Right lobe of liver (tissue), 4 donors: Measurements from ENCODE around the gene CYCS.

Experiments
- POLR2A ChIP-seq: fragments of 450-650 bp; IDR thresholded peaks from one replicate; pipeline ENCODE4 v1.6.1; 2017; ENCODE audit warnings: antibody characterized with exemption, mild to moderate bottlenecking
- TF ChIP-seq, protein P1 (sequence below), 4 donors: fragments of 200-600 bp in 3 of 4; fragments of 450-650 bp in 1 of 4; IDR thresholded peaks; one replicate each; pipeline versions ENCODE4 v1.5.1 to v1.8.0; 2016 to 2022; ENCODE audit warnings: antibody characterized with exemption in 4 of 4, mild to moderate bottlenecking in 2 of 4
- donor health status: DM: no; HTN: no; CAD: no.
- donor health status: DM: no; HTN: no; CAD: no.
- donor health status: DM: no; HTN: yes; CAD: no.

DNA sequence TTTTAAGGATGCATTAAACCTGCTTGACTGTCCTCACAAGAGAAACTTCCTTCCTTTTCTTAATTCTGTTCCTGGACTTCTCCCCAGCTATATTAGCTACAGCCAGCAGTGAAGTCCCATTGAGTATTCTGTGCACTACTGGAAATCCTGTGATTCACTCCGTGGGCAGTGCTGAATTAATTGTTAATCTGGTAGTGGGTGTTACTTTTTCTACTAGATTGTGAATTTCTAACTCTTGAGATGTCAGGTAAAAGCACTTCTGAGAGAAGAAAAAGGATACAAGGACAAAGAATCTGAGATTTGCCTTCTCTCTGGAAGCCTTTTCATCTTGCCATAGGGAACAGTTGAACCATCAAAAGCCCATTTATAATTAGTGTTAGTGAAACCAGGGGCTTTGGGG lies 33.9 kb downstream of the CYCS start:
- TF ChIP-seq, protein P1, sequence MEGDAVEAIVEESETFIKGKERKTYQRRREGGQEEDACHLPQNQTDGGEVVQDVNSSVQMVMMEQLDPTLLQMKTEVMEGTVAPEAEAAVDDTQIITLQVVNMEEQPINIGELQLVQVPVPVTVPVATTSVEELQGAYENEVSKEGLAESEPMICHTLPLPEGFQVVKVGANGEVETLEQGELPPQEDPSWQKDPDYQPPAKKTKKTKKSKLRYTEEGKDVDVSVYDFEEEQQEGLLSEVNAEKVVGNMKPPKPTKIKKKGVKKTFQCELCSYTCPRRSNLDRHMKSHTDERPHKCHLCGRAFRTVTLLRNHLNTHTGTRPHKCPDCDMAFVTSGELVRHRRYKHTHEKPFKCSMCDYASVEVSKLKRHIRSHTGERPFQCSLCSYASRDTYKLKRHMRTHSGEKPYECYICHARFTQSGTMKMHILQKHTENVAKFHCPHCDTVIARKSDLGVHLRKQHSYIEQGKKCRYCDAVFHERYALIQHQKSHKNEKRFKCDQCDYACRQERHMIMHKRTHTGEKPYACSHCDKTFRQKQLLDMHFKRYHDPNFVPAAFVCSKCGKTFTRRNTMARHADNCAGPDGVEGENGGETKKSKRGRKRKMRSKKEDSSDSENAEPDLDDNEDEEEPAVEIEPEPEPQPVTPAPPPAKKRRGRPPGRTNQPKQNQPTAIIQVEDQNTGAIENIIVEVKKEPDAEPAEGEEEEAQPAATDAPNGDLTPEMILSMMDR (IDR thresholded peaks at IDR 0.05) = no peak
- no peak for TF ChIP-seq POLR2A
